OCI-LY7 (cell line): ENCODE data around the gene EHD2. TPM values are rescaled to one million over a fixed set of nuclear protein-coding genes. Genes with fewer than 3 reads are reported as not detected.

Experiments
- BruUV-seq: library from RNA; stranded (reverse); fragments of 400-500 nt; replicated peaks from 2 replicates; lab custom pipeline; 2021; lab: Mats Ljungman, UMichigan
- CTCF ChIA-PET: fragments of 300-600 bp; sonication (Branson Sonifier 250); formaldehyde crosslinking; loops from one replicate; lab custom pipeline; 2022; ENCODE audit warnings: antibody characterized with exemption; ENCODE audit not compliant: unreplicated experiment; lab: Charles Lee
- POLR2A ChIA-PET: fragments of 300-600 bp; sonication (Branson Sonifier 250); formaldehyde crosslinking; loops from one replicate; lab custom pipeline; 2022; ENCODE audit warnings: antibody characterized with exemption; lab: Charles Lee
- DNase-seq: peaks from one replicate; pipeline ENCODE4 v3.0.0-alpha.2; 2015; ENCODE audit warnings: low spot score
- H2AFZ ChIP-seq: fragments of 200-600 bp; sonication (generic), shearing (Covaris generic); 2 replicates; pipeline ENCODE4 v1.6.1; 2014; ENCODE audit warnings: mild to moderate bottlenecking, antibody characterized with exemption, low read length, moderate library complexity
- H3K27ac ChIP-seq: fragments of 200-600 bp; sonication (generic); 2 replicates; pipeline ENCODE4 v1.5.1; 2014; ENCODE audit warnings: mixed run types, low read depth, mild to moderate bottlenecking, moderate library complexity, low read length, inconsistent platforms; ENCODE audit not compliant: poor library complexity, severe bottlenecking
- H3K36me3 ChIP-seq: fragments of 200-600 bp; sonication (generic); 2 replicates; pipeline ENCODE4 v1.6.1; 2014; ENCODE audit warnings: mild to moderate bottlenecking, antibody characterized with exemption, low read length, moderate library complexity, mixed read lengths; ENCODE audit not compliant: insufficient read depth
- H3K4me1 ChIP-seq: fragments of 200-600 bp; sonication (generic); 2 replicates; pipeline ENCODE4 v1.5.1; 2014; ENCODE audit warnings: mild to moderate bottlenecking, low read length; ENCODE audit not compliant: insufficient read depth, poor library complexity, severe bottlenecking
- H3K4me2 ChIP-seq: fragments of 200-600 bp; sonication (generic); 2 replicates; pipeline ENCODE4 v1.6.1; 2014; ENCODE audit warnings: mild to moderate bottlenecking, low read length
- H3K4me3 ChIP-seq: fragments of 200-600 bp; sonication (generic); 2 replicates; pipeline ENCODE4 v1.5.1; 2014; ENCODE audit warnings: mild to moderate bottlenecking, low read depth, low read length; ENCODE audit not compliant: poor library complexity, severe bottlenecking
- H3K79me2 ChIP-seq: fragments of 200-600 bp; sonication (generic); 2 replicates; pipeline ENCODE4 v1.6.1; 2016; ENCODE audit warnings: low read depth, mild to moderate bottlenecking, low read length, moderate library complexity, mixed read lengths; ENCODE audit not compliant: insufficient read depth
- H3K9me2 ChIP-seq: fragments of 200-600 bp; sonication (generic); 2 replicates; pipeline ENCODE4 v1.6.1; 2016; ENCODE audit warnings: mild to moderate bottlenecking, low read length, mixed read lengths; ENCODE audit not compliant: insufficient read depth
- H3K9me3 ChIP-seq: fragments of 200-600 bp; sonication (generic); 2 replicates; pipeline ENCODE4 v1.6.1; 2014; ENCODE audit warnings: mild to moderate bottlenecking, mixed run types, low read length, mixed read lengths
- H4K20me1 ChIP-seq: fragments of 200-600 bp; sonication (generic); 2 replicates; pipeline ENCODE4 v1.6.1; 2014; ENCODE audit warnings: mild to moderate bottlenecking, antibody characterized with exemption, low read length, moderate library complexity, mixed read lengths; ENCODE audit not compliant: insufficient read depth
- EZH2phosphoT487 ChIP-seq: fragments of 200-600 bp; sonication (generic); IDR thresholded peaks from 2 replicates; pipeline ENCODE4 v1.6.1; 2018; ENCODE audit warnings: low read depth, borderline replicate concordance, mild to moderate bottlenecking, mixed run types, antibody characterized with exemption, low read length, moderate library complexity, mixed read lengths
- intact Hi-C: fragments of 100-400 bp; cut with micrococcal nuclease; formaldehyde crosslinking; loops from one replicate; pipeline ENCODE4 v1.10.0; 2022; ENCODE audit not compliant: unreplicated experiment
- total RNA-seq, 2 experiments: library from RNA; depleted of rRNA in 1 of 2; stranded (reverse); fragments of >200 nt in 1 of 2; shearing (Covaris generic) in 1 of 2; gene quantifications; 2 replicates each; pipeline ENCODE4 v1.2.3, GENCODE V29; 2014 to 2022
- TF ChIP-seq, protein P1 (sequence below): fragments of 200-600 bp; sonication (generic); conservative IDR thresholded peaks from 2 replicates; pipeline ENCODE4 v1.5.1; 2014; ENCODE audit warnings: mild to moderate bottlenecking, antibody characterized with exemption, low read length, moderate library complexity, mixed read lengths

Gene EHD2
- total RNA-seq, 2 experiments from 2014 or later, result not detected

DNA sequence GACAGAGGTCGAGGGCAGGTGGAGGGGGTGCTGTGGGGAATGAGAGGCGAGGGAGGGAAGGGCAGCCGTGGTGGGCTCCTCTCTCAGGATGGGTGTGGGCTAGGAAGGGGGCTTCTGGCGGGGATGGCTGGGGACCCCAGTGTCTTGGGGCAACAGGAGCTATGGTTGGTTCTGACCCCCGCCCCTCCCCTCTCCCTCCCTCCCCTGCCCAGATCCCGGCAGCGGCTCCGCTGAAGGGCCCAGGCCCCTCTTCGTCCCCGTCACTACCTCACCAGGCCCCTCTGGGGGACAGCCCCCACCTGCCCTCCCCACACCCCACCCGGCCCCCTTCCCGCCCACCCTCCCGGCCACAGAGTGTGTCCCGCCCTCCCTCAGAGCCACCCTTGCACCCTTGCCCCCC, 19.3 kb upstream of the EHD2 start:
- Histone ChIP-seq H4K20me1 (no peaks in the 10 kb centered on the region), H3K9me3 (no peaks in the 10 kb centered on the region), H3K9me2 (no peaks in the 10 kb centered on the region), H3K36me3 (peaks cover 18% of the 10 kb centered on the region), H3K4me3 (no peak overlapping the region), H3K79me2 (no peaks in the 10 kb centered on the region), H3K27ac (no peak overlapping the region), H3K4me2 (no peak overlapping the region), H3K4me1 (peaks cover 5% of the 10 kb centered on the region), H2AFZ (no peak overlapping the region)
- BruUV-seq, result no TSS peak
- intact Hi-C loops, result no loop called here
- POLR2A ChIA-PET, result interaction anchor here (0.6 kb wide), 1 partner anchor 397 kb away, joined by 5 read pairs; no protein-coding TSS in a partner anchor
- CTCF ChIA-PET, result no interaction called here
- DNase-seq, result no peak
- TF ChIP-seq, protein P1, sequence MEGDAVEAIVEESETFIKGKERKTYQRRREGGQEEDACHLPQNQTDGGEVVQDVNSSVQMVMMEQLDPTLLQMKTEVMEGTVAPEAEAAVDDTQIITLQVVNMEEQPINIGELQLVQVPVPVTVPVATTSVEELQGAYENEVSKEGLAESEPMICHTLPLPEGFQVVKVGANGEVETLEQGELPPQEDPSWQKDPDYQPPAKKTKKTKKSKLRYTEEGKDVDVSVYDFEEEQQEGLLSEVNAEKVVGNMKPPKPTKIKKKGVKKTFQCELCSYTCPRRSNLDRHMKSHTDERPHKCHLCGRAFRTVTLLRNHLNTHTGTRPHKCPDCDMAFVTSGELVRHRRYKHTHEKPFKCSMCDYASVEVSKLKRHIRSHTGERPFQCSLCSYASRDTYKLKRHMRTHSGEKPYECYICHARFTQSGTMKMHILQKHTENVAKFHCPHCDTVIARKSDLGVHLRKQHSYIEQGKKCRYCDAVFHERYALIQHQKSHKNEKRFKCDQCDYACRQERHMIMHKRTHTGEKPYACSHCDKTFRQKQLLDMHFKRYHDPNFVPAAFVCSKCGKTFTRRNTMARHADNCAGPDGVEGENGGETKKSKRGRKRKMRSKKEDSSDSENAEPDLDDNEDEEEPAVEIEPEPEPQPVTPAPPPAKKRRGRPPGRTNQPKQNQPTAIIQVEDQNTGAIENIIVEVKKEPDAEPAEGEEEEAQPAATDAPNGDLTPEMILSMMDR, result no peak

DNA sequence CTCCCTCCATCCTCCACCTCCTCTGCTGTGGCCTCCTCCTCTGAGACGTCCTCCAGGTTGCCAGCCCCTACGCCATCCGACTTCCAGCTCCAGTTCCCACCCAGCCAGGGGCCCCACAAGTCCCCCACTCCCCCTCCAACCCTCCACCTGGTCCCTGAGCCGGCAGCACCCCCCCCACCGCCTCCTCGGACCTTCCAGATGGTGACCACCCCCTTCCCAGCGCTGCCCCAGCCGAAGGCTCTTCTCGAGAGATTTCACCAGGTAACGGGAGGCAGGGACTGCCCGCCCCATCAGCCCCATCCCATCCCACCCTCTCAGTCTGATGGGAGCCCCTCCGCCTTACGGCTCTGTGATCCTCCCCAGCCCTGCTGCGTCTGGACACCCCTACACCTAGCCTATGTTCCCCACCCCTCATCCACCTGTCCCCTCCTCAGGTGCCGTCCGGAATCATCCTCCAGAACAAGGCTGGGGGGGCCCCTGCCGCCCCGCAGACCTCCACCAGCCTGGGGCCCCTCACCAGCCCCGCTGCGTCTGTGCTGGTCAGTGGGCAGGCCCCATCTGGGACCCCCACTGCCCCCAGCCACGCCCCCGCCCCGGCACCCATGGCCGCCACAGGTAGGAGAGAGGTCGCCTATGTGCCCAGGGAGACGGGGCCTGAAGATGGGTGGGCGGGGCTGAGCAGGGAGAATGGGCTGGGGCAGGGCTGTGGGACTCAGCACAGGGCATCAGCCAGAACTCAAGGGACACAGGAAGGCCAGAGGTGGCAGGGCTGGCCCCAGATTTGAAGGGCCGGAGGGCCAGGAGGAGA, 18.6 kb upstream of the EHD2 start:
- CTCF ChIA-PET, result no interaction called here

More for the DNA sequence above, 18.6 kb upstream of the EHD2 start:
- H2AFZ ChIP-seq, result no peak overlapping the region
- H3K4me1 ChIP-seq, result peaks cover 5% of the 10 kb centered on the region
- DNase-seq, result no peak
- no peak overlapping the region for H3K27ac ChIP-seq
- no peak overlapping the region for H3K4me3 ChIP-seq
- H4K20me1 ChIP-seq, result no peaks in the 10 kb centered on the region; the same call in 1 of the 2 replicates
- H3K9me3 ChIP-seq, result no peaks in the 10 kb centered on the region
- no TSS peak for BruUV-seq
- intact Hi-C loops, result no loop called here
- POLR2A ChIA-PET, result interaction anchor here (0.6 kb wide), 1 partner anchor 398 kb away, joined by 5 read pairs; no protein-coding TSS in a partner anchor
- no peaks in the 10 kb centered on the region for H3K9me2 ChIP-seq
- TF ChIP-seq EZH2phosphoT487, result no peak
- TF ChIP-seq, protein P1, result no peak
- no peak overlapping the region for H3K4me2 ChIP-seq
- H3K36me3 ChIP-seq, result peaks cover 26% of the 10 kb centered on the region
- no peaks in the 10 kb centered on the region for H3K79me2 ChIP-seq
